GM21717 (cell line): ENCODE data around the gene CD164.

Source experiments
- ATAC-seq: cut with Tn5 transposase; IDR thresholded peaks from one replicate; pipeline ENCODE4 v1.9.1; 2021; ENCODE audit warnings: mild to moderate bottlenecking, moderate library complexity; ENCODE audit not compliant: unreplicated experiment

Gene CD164

DNA sequence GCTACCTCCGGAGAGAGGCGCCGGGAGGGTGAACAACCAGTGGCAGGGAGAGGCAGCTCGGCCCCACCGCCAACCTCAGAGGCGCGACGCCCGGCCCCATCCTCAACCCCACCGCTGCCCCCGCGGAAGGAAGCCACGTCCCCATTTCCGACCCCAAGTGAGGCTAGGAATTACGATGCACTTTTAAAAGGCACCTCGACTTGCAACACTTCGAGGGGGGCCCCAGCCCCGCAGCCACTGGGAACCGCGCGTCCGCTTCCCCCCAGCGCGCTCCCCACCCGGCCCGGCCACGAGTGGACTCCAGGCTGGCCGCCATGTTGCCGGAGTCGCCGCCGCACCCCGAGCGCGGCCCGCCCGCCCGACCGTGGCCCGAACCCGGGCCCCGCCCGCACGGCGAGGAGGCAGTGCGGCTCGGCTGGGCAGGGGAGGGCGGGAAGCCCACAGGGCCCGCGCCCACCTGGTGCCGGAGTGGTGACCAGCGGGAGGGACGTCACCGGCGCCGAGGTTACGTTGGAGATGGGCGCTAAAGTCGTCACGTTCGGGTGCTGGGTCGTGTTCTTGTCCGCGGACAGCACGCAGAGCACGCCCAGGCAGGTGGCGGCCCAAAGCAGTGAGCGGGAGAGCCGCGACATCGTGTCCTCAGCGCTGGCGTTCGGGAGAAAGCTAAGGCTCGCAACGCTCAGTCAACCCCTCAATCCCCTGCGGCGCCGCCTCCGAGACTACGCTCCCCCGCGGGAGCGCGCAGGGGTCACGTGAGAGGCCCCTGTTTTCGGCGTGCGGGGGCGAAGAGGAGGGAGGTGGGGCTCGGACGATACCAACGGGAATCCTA lies at the start of gene CD164:
Gene CD164, minus strand, starts transcription at position 721 of the 829 bp plus-strand sequence. Its CDS starts 89 bp downstream, at position 632.
- ATAC-seq: peak; percentile 52

GRCh38 chr6:109429496-109429895 lies 47.2 kb upstream of the CD164 start:
- no peak for ATAC-seq

GRCh38 chr6:109428889-109429477 lies 46.7 kb upstream of the CD164 start:
- ATAC-seq: no peak

- ATAC-seq: no peak
These were observed 42.7 kb upstream of the CD164 start for GRCh38 chr6:109424946-109425345.

GRCh38 chr6:109421184-109421583 lies 38.9 kb upstream of the CD164 start:
- no peak for ATAC-seq

- ATAC-seq: no peak
These were observed 38.5 kb upstream of the CD164 start for GRCh38 chr6:109420751-109421150.

- no peak for ATAC-seq
These were observed 35.4 kb upstream of the CD164 start for GRCh38 chr6:109417646-109418045.

- no peak for ATAC-seq
These were observed 28.8 kb upstream of the CD164 start for GRCh38 chr6:109411034-109411433.

DNA sequence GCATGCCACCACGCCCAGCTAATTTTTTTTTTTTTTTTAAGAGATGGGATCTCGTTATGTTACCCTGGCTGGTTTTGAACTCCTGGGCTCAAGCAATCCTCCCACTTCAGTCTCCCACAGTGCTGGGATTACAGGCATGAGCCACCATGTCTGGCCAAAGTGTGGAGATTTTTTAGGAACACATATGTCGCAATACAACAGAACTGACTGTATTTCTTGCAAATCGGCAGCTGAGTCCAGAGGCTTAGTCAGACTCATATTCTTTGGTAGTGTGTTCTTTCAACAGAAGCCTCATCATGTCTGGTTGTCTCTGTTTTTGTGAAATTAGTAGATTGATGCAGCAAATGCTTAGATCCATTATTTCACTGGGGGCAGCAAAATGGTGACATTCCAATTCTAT lies 23.9 kb upstream of the CD164 start:
- ATAC-seq: no peak

DNA sequence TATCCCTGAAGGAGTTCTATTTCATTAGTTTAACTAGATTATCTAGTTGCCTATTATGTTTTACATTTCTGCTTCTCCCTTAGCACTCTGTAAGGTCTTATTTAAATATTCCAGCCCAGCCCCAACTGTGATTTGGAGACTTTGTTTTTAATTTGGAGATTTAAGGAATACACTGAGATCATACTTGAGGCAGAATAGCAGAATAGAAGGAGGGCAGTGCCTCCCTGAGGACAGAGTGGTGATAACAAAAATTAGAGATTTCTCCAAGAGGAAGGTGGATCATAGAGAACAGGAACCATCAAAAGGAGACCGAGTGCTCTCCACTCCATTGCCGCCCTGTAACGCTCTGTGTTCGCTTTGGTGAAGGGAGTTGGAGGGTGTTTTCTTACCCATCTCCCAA lies 14.8 kb upstream of the CD164 start:
- no peak for ATAC-seq

DNA sequence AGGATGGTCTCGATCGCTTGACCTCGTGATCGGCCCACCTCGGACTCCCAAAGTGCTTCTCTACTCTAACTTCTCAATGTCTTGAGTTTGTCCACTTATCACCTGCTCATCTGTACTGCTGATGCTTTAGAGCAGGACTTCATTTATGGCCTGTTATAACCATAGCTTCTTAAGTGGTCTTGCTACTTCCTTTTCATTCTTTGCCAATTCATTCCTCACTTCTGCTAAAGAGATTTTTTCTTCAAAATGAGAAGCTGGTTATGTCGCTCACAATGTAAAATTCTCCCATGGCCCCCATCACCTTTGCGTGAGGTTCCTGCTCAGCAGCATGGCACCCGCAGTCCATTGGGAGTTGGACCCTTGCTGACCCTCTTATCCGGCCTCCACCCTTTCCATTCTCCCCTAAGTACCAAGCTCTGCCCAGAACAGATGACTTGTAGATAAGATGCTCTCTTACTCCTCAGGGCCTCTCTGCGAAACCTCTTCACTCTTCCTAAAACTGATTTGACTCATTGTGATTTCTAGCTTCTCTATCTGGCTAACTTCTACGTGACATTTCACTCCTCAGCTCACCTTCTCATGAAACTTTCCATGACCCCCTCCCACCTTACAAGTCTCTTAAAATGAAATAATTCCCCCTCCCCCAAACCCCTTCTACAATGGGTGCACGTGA lies 13.9 kb upstream of the CD164 start:
- ATAC-seq: no peak

DNA sequence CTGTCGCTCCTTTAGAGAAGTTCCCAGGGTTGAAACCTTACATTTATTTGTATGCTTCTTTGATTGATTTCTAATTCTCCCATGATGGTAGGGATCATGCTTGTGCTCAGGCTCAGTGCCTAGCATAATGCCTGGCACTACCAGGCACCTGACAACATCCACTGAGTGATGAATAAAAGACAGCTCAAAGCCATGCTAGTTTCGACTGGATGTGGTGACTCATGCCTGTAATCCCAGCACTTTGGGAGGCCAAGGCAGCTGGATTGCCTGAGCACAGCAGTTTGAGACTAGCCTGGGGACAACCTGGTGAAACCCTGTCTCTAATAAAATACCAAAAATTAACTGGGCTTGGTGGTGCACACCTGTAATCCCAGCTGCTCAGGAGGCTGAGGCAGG lies 11.6 kb upstream of the CD164 start:
- ATAC-seq: no peak

DNA sequence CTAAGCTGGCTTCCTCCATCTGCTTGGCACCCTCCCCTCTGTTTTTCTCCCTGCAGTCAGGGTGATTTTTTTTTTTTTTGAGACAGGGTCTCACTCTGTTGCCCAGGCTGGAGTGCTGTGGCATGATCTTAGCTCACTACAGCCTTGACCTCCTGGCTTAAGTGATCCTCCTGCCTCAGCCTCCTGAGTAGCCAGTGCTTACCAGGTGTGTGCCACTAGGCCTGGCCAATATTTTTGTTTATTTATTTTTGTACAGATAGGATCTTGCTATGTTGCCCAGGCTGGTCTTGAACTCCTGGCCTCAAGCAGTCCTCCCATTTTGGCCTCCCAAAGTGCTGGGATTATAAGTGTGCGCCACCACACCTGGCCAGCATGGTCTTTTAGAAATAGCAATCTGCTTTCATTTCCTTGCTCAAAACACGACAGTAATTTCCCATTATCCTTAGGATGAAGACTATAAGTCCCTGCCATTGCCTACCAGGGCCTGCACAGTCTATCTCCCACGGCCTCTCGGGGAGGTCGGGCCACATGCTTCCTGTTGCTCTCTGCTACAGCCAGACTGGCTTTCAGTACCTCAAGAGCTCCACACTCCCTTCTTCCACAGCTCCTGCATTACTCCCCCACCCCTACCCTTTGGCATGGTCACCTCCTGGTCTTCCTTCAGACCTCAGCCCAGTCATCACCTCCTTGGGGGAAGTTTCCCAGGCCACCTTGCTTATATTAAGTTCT lies 11.1 kb upstream of the CD164 start:
- no peak for ATAC-seq

DNA sequence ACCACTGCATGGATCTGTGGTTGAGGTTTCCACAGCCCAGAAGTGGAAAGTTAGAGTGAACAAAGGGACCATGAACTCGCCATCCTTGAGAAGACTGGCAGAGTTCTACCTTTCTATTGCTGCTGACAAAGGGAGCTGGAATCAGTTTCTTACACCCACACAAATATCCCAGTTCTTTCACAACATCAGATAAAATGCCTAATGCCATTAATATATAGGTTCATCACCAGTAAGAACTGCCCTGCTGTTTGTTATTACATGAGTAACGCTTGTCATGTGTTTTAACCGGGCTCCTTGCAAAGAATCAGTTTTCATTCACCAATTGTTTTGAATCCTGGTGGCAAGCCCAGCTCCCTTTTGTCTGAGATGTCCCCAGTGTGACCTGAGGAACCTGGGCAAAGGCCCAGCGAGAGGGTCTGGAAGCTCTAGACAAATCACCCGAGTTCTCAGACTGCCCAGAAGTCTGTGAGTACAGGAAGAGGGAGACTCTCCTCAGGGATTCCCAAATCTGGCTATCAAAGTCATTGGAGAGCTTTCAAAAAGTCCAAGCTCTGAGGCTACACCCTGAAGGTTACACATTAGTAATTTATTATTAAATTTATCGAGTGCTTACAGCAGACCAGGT lies 7.5 kb upstream of the CD164 start:
- ATAC-seq: no peak

DNA sequence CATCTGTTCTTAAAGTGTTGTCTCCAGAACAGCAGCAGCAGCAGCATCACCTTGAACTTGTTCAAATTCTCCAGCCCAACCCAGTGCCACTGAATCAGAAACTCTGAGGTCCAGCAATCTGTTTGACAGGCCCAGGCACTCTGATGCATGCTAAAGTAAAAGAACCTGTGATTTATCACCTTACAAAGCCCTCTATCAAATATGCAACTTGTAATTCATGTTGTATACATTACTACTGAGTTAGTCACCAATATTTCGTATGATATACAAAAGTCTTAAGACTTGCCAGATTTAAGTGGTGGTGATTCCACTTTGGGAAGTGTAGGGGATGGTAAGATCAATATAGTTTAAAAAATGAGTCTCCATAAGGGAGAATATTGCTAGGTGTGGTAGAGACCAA lies 6.0 kb upstream of the CD164 start:
- ATAC-seq: no peak

DNA sequence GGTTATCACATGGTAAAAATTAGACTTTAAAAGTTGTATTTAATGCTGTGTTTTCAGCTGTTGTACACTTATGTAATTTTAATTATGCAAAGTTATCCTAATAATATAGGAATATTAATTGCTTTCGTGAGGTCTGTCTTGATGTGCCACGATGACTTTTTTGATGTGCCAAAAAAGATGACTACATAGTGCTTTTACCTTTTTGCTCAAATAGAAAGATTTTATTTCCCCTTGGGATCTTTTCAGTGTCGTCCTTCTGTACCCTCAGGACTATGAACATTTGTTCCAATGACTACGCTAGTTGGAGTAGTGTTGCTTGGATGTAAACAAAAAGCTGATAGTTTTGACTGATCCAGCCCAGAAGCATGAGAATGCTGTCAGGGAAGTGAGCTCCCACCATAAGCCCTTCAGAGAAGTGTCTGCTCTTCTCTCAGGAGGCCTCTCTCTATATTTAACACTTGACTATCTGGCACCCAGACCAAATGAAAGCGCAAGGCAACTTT lies 1.2 kb upstream of the CD164 start:
- no peak for ATAC-seq

- ATAC-seq: peak; percentile 71
These were observed 540 bp upstream of the CD164 start for GRCh38 chr6:109382576-109383437.

- no peak for ATAC-seq
These were observed 1.1 kb downstream of the CD164 start for GRCh38 chr6:109381061-109381746.

- no peak for ATAC-seq
These were observed 2.6 kb downstream of the CD164 start for GRCh38 chr6:109379711-109380110.
